GM19438 (cell line): ENCODE results near the gene PTGR2.
"Not testable (repeated sequence)": the region's sequence is repeated elsewhere in the genome, so short reads cannot be mapped to it uniquely, and the experiment has no call there.

Experiments
- ATAC-seq: cut with Tn5 transposase; IDR thresholded peaks from one replicate; pipeline ENCODE4 v1.9.1; 2021; ENCODE audit warnings: low read depth; ENCODE audit not compliant: unreplicated experiment

The PTGR2 gene

DNA sequence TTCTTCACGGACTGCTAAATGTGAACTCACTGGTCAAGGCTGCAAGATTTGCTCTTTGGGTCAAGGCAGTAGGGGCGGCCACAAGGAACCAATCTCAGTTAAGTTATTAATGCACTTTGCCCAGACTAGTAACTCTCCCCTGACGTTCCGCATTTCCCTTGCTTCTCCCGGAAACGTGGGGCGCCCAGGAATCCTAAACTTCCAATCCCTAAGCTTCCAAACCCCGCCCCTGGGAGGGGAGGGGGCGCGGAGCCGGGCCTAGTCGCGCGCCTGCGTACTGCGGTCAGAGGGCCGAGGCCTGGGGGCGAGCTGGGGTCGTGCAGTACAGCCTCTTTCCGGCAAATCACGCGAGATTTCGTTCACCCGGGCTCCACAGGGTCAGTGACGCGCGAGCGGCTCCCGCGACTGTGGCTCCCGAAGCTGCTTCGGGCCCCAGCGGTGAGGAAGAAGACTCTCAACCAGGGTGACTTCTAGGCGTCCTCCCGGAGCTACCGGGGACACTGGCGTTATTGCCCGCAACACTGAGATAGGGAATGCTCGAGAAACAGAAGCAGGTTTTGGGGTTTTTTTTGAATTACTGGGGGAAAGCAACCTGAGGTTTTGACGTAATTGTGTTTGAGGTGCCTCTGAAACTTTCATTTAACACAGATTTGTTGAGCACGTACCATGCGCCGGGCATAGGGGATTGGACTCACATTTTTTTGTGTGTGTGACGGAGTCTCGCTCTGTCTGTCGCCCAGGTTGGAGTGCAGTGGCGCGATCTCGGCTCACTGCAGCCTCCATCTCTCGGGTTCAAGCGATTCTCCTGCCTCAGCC, at the start of gene PTGR2:
PTGR2 (plus strand) TSS at position 265 of the 816 bp plus-strand sequence. CDS start 7,032 bp downstream, outside the sequence.
- ATAC-seq: peak; percentile 84

- ATAC-seq: no peak
These were observed 49.0 kb upstream of the PTGR2 start for GRCh38 chr14:73802431-73803188.

GRCh38 chr14:73804636-73805035, 47.0 kb upstream of the PTGR2 start:
- no peak for ATAC-seq

DNA sequence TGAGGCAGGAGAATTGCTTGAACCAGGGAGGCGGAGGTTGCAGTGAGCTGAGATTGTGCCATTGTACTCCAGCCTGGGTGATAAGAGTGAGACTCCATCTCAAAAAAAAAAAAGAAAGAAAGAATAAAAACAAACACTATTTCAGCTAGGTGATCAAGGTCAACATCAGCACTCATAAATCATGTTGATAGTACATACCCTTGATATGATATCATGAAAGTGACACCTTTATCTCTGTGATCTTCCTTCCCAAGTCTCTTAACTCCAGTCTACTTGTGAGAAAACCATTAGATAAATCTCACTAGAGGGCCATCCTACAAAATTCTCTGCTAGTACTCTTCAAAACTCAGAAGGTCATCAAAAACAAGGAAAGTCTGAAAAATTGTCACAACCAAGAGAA, 44.2 kb upstream of the PTGR2 start:
- ATAC-seq: no peak

GRCh38 chr14:73809391-73809790, 42.2 kb upstream of the PTGR2 start:
- no peak for ATAC-seq

GRCh38 chr14:73810478-73811163, 41.0 kb upstream of the PTGR2 start:
- no peak for ATAC-seq

DNA sequence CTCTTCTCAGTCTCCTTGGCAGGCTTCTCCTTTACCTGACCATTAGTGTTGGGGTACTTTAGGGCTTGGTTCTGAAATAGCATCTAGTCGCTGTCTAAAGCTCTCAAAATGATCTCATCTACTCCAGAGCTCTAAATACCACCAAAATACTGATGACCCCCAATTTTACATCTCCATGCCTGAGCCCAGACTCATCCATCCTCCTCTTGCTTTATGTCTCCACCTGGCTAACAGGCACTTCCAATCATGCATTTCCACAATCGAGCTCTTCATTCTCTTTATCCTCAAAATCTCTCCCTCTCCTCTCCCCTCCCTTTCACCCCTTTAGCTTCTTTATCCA, 40.5 kb upstream of the PTGR2 start:
- ATAC-seq: no peak

DNA sequence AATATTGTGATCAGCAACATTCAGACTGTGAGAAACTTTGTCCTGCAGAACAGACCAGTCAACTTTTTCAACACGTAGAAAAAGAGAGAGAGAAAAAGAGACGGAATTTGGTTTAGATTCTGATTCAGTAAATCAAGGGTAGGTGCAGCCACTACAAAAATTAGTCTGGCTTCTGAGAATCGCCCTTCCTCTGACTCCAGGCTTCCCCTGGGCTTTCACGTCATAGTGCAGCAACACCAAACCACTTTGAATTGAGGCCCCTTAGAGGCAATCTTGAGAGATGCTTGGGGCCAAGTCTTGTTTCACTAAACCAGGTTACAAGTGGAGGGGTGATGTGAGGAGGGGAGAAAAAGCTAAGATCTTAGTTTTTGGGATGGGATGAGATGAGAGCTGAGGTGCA, 37.5 kb upstream of the PTGR2 start:
- no peak for ATAC-seq

GRCh38 chr14:73815849-73816248, 35.8 kb upstream of the PTGR2 start:
- ATAC-seq: no peak

DNA sequence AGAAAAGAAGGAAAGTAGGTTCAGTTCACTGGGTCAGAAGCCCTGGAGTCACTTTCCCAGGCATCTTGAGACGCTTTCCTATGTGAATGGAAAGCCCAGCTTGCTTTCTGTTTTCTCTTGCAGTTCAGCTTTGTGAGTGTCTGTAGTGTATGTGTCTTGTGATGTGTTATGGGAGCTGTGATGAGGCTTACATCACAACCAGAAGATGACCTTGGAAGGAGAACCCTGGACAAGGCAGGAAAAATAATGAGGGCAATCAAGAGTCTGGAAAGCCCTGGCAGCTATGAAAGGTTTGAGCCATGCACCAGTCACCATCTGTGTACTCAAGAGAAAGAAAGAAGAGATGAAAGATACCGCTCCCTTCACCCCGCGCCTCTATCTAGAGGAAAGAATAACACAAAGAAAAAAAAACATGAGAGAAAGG, 35.2 kb upstream of the PTGR2 start:
- ATAC-seq: no peak

DNA sequence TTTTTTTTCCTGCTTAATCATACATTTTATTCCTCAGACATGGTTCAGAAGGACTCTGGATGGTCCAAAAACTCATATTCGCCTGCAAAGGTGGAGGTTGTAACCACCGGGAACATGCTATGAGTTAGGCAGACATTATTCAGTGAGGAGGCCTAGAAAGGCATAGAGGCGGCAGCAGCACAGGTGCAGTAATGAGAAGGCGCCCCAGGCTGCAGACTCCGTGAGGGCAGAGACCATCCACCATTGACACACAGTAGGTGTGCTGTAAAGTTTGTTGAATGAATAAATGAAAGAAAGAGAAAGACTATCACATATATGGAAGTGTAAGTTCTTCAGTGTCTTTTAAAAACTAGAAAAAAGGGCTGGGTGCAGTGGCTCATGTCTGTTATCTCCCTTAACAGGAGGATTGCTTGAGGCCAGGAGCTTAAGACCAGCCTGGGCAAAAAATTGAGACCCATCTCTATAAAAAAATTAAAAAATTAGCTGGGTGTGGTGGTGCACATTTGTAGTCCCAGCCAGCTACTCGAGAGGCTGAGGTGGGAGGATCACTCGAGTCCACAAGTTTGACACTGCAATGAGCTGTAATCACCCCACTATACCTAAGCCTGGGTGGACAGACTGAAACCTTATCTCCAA, 34.5 kb upstream of the PTGR2 start:
- ATAC-seq: no peak

- ATAC-seq: no peak
These were observed 32.8 kb upstream of the PTGR2 start for GRCh38 chr14:73818821-73819220.

GRCh38 chr14:73820631-73821030, 31.0 kb upstream of the PTGR2 start:
- ATAC-seq: no peak

GRCh38 chr14:73823339-73823885, 28.2 kb upstream of the PTGR2 start:
- no peak for ATAC-seq

GRCh38 chr14:73824127-73824526, 27.5 kb upstream of the PTGR2 start:
- ATAC-seq: no peak

GRCh38 chr14:73824536-73824935, 27.1 kb upstream of the PTGR2 start:
- ATAC-seq: no peak

GRCh38 chr14:73825551-73826188, 26.0 kb upstream of the PTGR2 start:
- ATAC-seq: peak; percentile 59

GRCh38 chr14:73827190-73827589, 24.4 kb upstream of the PTGR2 start:
- not testable (repeated sequence) for ATAC-seq

GRCh38 chr14:73829071-73829470, 22.6 kb upstream of the PTGR2 start:
- no peak for ATAC-seq
